TTC549 (cell line): ENCODE measurements around the gene ABCC11.
"Not testable (repeated sequence)": the region's sequence is repeated elsewhere in the genome, so short reads cannot be mapped to it uniquely, and the experiment has no call there.

ENCODE experiments used
- FAIRE-seq: peaks from 2 replicates; lab custom pipeline; 2012; peaks lifted over from hg19 to GRCh38; lab: Jason Lieb, UNC

ABCC11 gene

DNA sequence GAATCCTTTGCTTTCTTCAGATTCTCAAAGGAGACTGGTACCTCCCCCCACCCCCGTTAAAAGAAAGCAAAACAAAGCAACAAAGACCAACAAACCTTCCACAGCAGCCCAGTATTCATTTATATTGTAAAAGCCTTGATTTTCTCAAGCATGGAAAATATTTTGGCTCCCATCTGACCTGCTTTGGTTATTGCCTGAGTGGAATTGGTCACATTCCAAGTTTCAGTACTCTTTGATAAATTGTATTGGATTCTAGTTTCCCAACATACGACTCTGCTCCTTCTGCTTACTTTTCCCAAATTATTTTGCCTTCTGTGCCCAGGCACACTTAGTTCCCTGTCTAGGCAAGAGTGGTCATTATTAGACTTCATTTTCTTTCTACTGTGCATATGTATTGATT, 1.3 kb downstream of the ABCC11 start:
- FAIRE-seq, result no peak

GRCh38 chr16:48244863-48245195, 2.5 kb downstream of the ABCC11 start:
- no peak for FAIRE-seq

DNA sequence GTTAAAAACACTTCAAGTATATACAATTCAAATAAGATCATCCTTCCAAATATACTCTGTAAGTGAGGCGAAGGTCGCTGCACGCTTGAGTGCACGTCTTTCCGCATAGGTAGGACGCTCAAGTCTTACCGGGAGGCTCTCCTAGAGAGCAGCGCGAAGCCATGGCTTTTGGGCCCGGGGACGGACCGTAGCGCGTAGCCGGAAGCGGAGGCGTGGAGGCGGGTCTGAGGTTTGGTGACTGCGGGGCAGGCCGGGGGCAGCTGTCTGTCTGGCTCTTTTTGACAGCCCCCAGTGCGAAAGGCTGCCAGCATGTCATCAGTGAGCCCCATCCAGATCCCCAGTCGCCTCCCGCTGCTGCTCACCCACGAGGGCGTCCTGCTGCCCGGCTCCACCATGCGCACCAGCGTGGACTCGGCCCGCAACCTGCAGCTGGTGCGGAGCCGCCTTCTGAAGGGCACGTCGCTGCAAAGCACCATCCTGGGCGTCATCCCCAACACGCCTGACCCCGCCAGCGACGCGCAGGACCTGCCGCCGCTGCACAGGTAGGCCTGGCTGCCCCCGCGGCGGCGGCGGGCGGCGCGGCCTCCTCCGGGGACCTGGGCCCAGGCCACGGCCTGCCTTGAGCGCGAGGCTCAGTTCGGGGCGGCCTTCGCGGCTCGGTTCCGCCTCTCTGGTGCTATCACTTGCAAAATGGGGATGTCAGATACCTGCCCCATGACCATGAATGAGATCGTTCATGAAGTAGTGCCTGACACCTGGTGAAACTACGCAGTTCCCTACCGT, 3.1 kb downstream of the ABCC11 start, which contains the start of gene LONP2:
Gene LONP2 (plus strand): TSS at position 221 of the 783 bp plus-strand sequence. CDS start 89 bp downstream, at position 310.
- FAIRE-seq, result no peak

DNA sequence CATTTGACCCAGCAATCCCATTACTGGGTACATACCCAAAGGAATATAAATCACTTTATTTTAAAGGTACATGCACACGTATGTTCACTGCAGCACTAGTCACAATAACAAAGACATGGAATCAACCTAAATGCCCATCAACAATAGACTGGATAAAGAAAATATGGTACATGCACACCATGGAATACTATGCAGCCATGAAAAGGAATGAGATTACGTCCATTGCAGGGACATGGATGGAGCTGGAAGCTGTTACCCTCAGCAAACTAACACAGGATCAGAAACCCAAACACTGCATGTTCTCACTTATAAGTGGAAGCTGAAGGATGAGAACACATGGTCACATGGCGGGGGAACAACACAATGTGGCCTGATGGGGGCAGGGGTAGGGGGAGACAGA, 7.2 kb downstream of the ABCC11 start:
- not testable (repeated sequence) for FAIRE-seq

DNA sequence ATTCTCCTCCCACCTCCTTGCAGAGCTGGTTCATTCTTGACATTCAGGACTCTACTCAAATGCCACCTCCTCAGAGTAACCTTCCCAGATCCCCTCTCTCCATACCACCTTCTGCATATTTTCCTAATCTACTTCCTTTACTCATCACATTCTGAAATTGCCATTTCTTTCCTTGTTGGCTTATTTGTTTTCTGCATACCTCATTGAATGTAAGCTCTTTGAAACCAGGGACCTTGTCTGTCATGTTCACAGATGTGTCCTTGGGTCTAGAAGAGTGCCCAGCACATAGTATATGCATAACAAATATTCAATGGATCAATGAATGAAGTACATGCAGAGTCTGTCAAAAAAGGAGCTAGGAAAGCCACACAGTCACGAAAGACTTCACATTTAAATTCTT, 11.1 kb downstream of the ABCC11 start:
- no peak for FAIRE-seq

- FAIRE-seq, result no peak
Observed at GRCh38 chr16:48235556-48236136, 11.7 kb downstream of the ABCC11 start.

DNA sequence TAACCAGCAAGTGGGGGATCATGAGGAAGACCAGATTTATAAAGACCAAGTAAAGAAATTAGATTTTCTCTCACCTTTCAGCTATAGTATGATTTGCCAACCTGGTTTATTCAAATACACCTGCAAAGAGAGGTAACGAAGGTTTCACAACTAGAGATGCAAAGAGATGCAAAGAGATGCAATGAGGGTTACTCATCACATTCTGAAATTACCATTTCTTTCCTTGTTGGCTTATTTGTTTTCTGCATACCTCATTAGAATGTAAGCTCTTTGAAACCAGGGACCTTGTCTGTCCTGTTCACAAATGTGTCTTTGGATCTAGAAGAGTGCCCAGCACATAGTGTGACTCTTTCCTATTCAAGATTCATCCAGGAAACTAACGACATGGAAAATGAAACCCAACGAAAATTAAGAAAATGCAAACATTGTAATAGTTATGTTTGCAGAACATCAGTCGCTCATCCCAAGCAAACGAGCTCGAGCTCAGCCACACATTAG, 12.2 kb downstream of the ABCC11 start:
- FAIRE-seq, result no peak

DNA sequence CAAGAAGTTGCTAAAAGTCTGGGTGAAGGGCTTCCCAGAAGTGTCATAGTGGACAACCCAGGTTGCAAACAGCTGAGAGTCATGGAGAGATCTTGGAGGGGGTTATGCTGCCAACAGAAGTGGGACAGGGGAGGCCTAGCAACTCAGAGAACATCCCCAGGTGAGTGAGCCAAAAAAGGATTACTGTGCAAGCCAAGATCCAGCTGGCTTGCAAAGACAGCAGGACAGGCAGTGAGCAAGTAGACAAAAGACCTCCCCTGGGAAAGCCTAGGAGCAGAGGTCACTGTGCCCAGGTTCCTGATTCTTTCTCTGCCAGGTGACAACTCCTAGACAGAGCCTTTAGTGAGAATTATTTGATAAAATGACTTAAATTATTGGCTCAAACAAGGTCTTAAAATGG, 12.7 kb downstream of the ABCC11 start:
- FAIRE-seq, result no peak

- FAIRE-seq, result no peak
Observed at GRCh38 chr16:48232493-48233040, 14.8 kb downstream of the ABCC11 start.

- FAIRE-seq, result no peak
Observed at GRCh38 chr16:48231727-48232492, 15.4 kb downstream of the ABCC11 start.

DNA sequence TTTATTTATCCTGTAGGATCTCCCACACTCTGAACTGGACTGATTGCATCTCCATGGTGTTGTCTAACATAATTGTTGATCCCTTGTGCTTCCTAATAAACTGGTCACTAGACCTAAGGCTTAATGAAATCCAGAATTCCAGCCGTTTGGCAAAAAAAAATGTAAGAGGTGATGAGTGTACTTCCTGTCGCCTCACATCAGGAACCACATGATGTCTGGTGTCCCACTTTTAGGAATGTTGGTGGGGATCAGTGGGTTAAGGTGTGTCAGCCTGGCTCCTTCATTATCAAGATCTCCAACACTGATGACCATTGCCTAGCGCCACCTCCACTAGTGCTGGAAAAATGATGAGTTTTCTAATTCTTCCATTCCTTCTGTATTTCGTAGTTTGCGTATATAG, 21.9 kb downstream of the ABCC11 start:
- FAIRE-seq, result no peak

DNA sequence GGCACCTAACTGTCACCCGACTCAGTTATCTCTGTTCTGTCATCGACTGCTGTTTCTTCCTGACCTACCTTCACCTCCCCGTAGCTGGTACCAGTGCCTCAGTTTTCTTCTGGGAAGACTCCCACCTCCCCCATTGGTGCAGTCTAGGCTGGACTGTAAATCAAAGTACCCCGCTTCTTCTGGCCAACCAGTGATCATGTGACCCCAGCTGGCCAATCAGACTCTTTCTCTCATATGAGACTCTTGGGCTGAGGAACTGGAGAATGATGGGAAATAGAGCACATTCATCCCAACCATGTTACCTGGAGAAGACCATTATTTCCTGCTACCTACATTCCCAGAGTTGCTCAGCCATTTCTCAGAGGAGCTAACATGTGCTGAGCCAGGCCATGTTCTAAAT, 23.8 kb downstream of the ABCC11 start:
- no peak for FAIRE-seq

DNA sequence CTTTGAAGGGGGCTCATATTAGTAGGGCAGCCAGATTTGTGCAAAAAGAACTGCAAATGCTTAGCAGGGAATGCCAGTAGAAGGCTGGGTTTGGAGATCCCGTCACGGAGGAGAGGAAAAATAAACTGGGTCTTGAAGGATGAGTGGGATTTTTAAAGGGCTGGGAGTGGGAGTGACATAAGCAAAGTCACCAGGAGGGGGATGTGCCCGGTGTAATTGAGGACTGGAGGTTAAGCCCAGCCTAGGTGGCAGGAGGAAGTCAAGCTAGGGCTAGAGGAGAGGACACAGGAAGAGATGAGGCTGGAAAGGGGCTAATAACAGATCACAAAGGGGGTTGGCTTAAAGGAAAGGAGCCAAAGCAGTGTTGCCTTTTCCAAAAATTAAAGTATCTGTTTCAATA, 26.4 kb downstream of the ABCC11 start:
- no peak for FAIRE-seq

DNA sequence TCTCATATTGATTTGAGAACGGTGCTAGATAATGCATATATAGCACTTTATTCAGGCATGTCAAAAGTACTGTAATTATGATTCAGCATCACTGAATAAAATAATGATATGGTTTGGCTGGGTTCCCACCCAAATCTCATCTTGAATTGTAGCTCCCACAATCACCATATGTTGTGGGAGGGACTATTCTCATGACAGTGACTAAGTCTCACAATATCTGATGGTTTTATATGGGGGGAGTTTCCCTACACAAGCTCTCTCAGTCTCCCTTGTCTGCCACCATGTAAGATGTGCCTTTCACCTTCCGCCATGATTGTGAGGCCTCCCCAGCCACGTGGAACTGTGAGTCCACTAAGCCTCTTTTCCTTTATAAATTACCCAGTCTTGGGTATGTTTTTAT, 28.9 kb downstream of the ABCC11 start:
- no peak for FAIRE-seq

DNA sequence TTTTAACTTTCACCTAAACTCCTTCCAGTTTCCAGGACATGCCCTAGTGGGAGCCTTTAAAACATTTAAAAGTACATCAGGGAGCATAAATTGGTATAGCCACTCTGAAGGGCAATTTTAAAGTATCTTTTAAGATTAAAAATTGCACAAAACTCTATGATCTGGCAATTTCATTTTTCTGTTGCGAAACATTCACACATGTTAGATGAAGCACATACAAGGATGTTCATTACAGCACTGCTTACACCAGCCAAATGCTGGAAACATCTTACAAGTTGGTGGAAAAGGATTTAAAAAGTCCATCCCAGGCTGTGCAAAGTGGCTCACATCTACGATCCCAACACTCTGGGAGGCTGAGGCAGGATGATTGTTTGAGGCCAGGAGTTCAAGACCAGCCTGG, 29.6 kb downstream of the ABCC11 start:
- no peak for FAIRE-seq

DNA sequence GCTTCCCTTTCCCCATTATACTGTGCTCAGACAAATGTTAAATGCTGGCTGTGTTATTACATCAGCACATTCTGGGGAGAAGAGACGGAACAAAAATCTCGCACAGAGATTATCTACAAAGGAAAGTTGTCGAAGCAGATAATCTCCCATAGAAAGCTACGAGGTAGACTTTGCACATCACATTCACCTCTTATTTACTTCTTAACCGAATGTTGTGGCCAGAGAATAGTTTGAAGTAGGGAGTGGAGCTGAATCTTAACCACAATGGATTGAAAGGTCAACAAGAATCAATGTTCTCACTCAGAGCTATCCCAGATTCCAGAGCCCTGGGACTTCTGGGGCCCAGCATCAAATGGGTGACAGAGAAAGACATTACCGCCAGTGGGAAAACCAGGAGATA, 31.6 kb downstream of the ABCC11 start:
- no peak for FAIRE-seq

GRCh38 chr16:48212033-48212432, 35.3 kb downstream of the ABCC11 start:
- FAIRE-seq, result no peak

DNA sequence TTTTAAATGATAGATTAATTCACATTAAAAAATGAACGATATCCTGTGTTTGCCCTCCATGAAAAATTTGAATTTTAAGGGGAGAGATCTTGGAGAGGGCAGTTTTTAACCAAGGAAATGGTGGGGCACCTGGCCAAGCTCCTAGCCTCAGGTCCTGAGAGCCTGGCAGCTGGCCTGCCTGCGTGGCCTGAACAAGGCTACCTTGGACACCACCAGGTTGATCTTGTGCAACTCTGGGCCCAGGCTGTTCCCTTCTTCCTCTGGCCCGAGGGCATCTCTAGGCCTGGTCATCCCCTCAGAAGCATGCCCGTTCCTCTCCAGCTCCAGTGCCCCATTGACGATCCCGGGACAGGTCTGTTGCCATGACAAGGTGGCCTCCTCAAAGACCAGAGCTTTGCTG, 36.6 kb downstream of the ABCC11 start:
- no peak for FAIRE-seq

DNA sequence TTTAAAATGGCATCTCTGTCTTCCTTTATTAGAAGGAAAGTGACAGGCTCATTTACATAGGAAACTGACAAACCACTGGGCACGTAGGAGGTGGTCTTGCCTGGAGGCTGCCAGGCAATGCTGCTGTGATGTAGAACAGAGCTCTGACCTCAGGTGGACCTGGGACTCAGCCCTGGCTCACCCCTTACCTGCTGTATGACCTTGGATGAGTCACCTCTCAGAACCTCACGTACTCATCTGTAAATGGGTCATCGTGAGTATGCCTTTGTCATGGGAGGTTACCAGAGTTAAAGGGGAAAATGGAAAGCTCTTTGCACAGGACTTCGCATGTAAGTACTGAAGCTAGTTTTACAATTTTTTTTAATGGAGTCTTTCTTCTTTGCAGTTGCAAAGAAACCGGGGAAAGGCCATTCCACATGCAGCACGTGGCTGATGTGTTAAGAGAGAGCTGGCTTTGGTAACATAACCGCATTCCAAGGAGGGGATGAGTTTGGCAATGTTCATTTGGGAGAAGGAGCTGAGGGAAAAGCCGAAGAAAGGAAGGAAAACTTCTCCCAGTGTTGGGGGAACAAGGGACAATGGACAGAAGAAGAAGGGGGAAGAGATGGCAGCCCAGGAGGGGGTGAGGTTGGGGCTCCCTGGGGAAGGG, 40.6 kb downstream of the ABCC11 start:
- no peak for FAIRE-seq

- no peak for FAIRE-seq
Observed at GRCh38 chr16:48204825-48205151, 42.6 kb downstream of the ABCC11 start.

DNA sequence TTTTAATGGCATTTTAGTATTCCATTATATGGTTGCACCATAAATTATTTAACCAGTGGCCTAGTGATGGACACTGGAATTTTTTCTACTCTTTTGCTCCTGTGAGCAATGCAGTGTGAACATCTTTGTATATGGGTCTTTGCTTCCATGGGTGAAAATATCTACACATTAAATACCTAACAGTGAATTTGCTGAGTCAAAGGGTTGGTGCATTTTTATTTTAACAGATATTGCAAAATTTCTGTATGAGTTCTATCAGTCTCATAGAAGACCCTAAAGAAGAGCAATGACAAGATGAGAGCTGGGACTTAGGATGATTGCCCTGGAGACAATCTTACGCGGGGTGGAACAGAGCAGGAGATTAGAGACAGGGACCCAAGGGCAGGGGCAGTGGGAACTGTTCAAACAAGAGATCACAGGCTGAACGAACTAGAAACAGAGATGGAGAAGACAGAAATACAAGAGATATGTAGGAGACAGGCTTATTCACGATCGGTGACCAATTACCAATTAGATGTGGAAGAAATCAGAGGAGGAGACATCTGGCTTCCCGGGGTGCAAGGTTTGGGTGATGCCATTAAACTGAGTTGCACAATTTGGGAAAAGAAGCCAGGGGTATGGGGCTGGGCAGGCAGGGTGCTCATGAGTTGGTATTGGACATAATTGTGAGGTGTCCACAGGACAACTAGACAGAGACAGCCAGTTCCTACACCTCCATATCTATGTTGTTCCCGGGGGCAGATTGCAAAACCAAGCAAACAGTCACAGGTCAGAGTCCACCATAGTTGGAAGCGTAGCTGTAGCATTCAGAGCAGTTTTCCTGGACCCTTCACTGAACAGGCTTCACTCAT, 43.1 kb downstream of the ABCC11 start:
- FAIRE-seq, result no peak
